Uterine smooth muscle cell (primary cell): Measurements from ENCODE around the gene SPRN. TPM values are rescaled to one million over a fixed set of nuclear protein-coding genes. Genes with fewer than 3 reads are reported as not detected.

Experiments
- total RNA-seq: library from RNA; depleted of rRNA; stranded (reverse); fragments of >200 nt; gene quantifications from 2 replicates; pipeline ENCODE4 v1.2.3, GENCODE V29; 2014

The SPRN gene
- 0.22 and 0.50 TPM in 2 replicates for total RNA-seq

GRCh38 chr10:133424601-133425000 is at the start of gene SPRN:
Gene SPRN, minus strand, starts transcription at chr10:133424625. Its CDS starts 944 bp downstream, at chr10:133423681.

GRCh38 chr10:133453516-133454203 is 29.2 kb upstream of the SPRN start, which contains the start of gene SCART1:
Gene SCART1, plus strand, starts transcription at chr10:133453945. Its CDS starts 53 bp downstream, at chr10:133453998.

GRCh38 chr10:133394064-133394663 is 30.3 kb downstream of the SPRN start, which contains the start of gene MTG1:
Gene MTG1, plus strand, starts transcription at chr10:133394157. Its CDS starts 64 bp downstream, at chr10:133394221.

GRCh38 chr10:133379152-133379800 is 45.1 kb downstream of the SPRN start, which contains the start of gene PAOX:
Gene PAOX, plus strand, starts transcription at chr10:133379262. Its CDS starts 55 bp downstream, at chr10:133379317.

GRCh38 chr10:133373174-133374090 is 51.0 kb downstream of the SPRN start, which contains the start of gene ECHS1:
Gene ECHS1, minus strand, starts transcription at chr10:133373354. Its CDS starts 21 bp downstream, at chr10:133373333.

Other genes with a start within 250 kb of the SPRN start
- 0.12 TPM in 1 of 2 replicates, not detected in the other for gene UTF1, start 194.4 kb downstream of the SPRN start, total RNA-seq
- not detected in 2 replicates for gene VENTX, start 186.8 kb downstream of the SPRN start, total RNA-seq
- 8.1 and 11.0 TPM in 2 replicates for gene ADAM8, start 147.8 kb downstream of the SPRN start, total RNA-seq
- 71.4 and 103 TPM in 2 replicates for gene TUBGCP2, start 115.8 kb downstream of the SPRN start, total RNA-seq
- 27.7 and 41.9 TPM in 2 replicates for gene ZNF511, start 115.7 kb downstream of the SPRN start, total RNA-seq
- 0.25 TPM in 1 of 2 replicates, not detected in the other for gene CALY, start 87.7 kb downstream of the SPRN start, total RNA-seq
- not detected in 2 replicates for gene PRAP1, start 77.3 kb downstream of the SPRN start, total RNA-seq
- gene FUOM, start 66.6 kb downstream of the SPRN start, total RNA-seq = 9.5 and 10.1 TPM in 2 replicates
- gene ECHS1, start 51.3 kb downstream of the SPRN start, total RNA-seq = 52.3 and 55.4 TPM in 2 replicates
- gene PAOX, start 45.4 kb downstream of the SPRN start, total RNA-seq = 4.0 and 9.2 TPM in 2 replicates
- gene MTG1, start 30.5 kb downstream of the SPRN start, total RNA-seq = 37.6 and 38.5 TPM in 2 replicates
- 2.6 and 4.2 TPM in 2 replicates for gene SCART1, start 29.3 kb upstream of the SPRN start, total RNA-seq
- 0.22 and 0.37 TPM in 2 replicates for gene CYP2E1, start 102.7 kb upstream of the SPRN start, total RNA-seq
- not detected in 2 replicates for gene SYCE1, start 141.0 kb upstream of the SPRN start, total RNA-seq
- not detected in 2 replicates for gene FRG2B, start 202.2 kb upstream of the SPRN start, total RNA-seq